ENCODE results near the gene CASP12.

The CASP12 gene

GRCh38 chr11:104908186-104908531 lies 9.9 kb upstream of the CASP12 start:
- TF ChIP-seq EZH2 (IDR thresholded peaks at IDR 0.05; ENCODE audit: borderline replicate concordance, low read length) (no peak), CTCF (IDR thresholded peaks at IDR 0.05; ENCODE audit: low read length) (no peak)
- Histone ChIP-seq H3K4me2 (ENCODE audit: low read length) (no peak overlapping the region), H3K9me2 (ENCODE audit: low read depth, low read length) (no peaks in the 10 kb centered on the region), H3K79me2 (ENCODE audit: insufficient read depth, low read length) (no peaks in the 10 kb centered on the region), H3K9ac (ENCODE audit: low read length) (no peak overlapping the region), H3K36me3 (ENCODE audit: insufficient read depth, low read length) (no peaks in the 10 kb centered on the region), H3K4me3 (ENCODE audit: low read depth, low read length, poor library complexity, severe bottlenecking) (no peak overlapping the region), H3K4me1 (ENCODE audit: insufficient read depth, low read length, severe bottlenecking) (no peaks in the 10 kb centered on the region), H3F3A (ENCODE audit: insufficient read depth, low read length) (no peaks in the 10 kb centered on the region), H3K27me3 (ENCODE audit: insufficient read depth, low read length) (no peaks in the 10 kb centered on the region), H2AFZ (ENCODE audit: low read length) (no peak overlapping the region), H3K9me3 (ENCODE audit: low read length) (no peaks in the 10 kb centered on the region), H3K27ac (ENCODE audit: low read depth, low read length, poor library complexity, severe bottlenecking) (no peak overlapping the region), H4K20me1 (ENCODE audit: insufficient read depth, low read length) (no peaks in the 10 kb centered on the region)

- no peak overlapping the region for H3K4me3 ChIP-seq (ENCODE audit: low read depth, low read length, poor library complexity, severe bottlenecking)
- no peaks in the 10 kb centered on the region for H3K4me1 ChIP-seq (ENCODE audit: insufficient read depth, low read length, severe bottlenecking)
- H4K20me1 ChIP-seq (ENCODE audit: insufficient read depth, low read length), result no peaks in the 10 kb centered on the region
- H3K4me2 ChIP-seq (ENCODE audit: low read length), result no peak overlapping the region
- no peak overlapping the region for H2AFZ ChIP-seq (ENCODE audit: low read length)
- H3K79me2 ChIP-seq (ENCODE audit: insufficient read depth, low read length), result no peaks in the 10 kb centered on the region
- H3K36me3 ChIP-seq (ENCODE audit: insufficient read depth, low read length), result no peaks in the 10 kb centered on the region
- H3K9me3 ChIP-seq (ENCODE audit: low read length), result no peaks in the 10 kb centered on the region
- H3K9ac ChIP-seq (ENCODE audit: low read length), result no peak overlapping the region
- H3F3A ChIP-seq (ENCODE audit: insufficient read depth, low read length), result no peaks in the 10 kb centered on the region
- TF ChIP-seq EZH2 (IDR thresholded peaks at IDR 0.05; ENCODE audit: borderline replicate concordance, low read length), result no peak
- TF ChIP-seq CTCF (IDR thresholded peaks at IDR 0.05; ENCODE audit: low read length), result no peak
- no peaks in the 10 kb centered on the region for H3K9me2 ChIP-seq (ENCODE audit: low read depth, low read length)
- H3K27ac ChIP-seq (ENCODE audit: low read depth, low read length, poor library complexity, severe bottlenecking), result no peak overlapping the region
- H3K27me3 ChIP-seq (ENCODE audit: insufficient read depth, low read length), result no peaks in the 10 kb centered on the region
Observed at GRCh38 chr11:104907521-104908185, 9.4 kb upstream of the CASP12 start.

GRCh38 chr11:104905271-104905670 lies 7.0 kb upstream of the CASP12 start:
- Histone ChIP-seq H3K36me3 (ENCODE audit: insufficient read depth, low read length) (no peaks in the 10 kb centered on the region), H3K4me3 (ENCODE audit: low read depth, low read length, poor library complexity, severe bottlenecking) (no peak overlapping the region), H3K9ac (ENCODE audit: low read length) (no peak overlapping the region), H3K4me1 (ENCODE audit: insufficient read depth, low read length, severe bottlenecking) (no peaks in the 10 kb centered on the region), H3K4me2 (ENCODE audit: low read length) (no peak overlapping the region), H4K20me1 (ENCODE audit: insufficient read depth, low read length) (no peaks in the 10 kb centered on the region), H3K27me3 (ENCODE audit: insufficient read depth, low read length) (no peaks in the 10 kb centered on the region), H3K27ac (ENCODE audit: low read depth, low read length, poor library complexity, severe bottlenecking) (no peak overlapping the region), H3F3A (ENCODE audit: insufficient read depth, low read length) (no peaks in the 10 kb centered on the region), H2AFZ (ENCODE audit: low read length) (no peak overlapping the region), H3K9me3 (ENCODE audit: low read length) (no peaks in the 10 kb centered on the region), H3K9me2 (ENCODE audit: low read depth, low read length) (no peaks in the 10 kb centered on the region), H3K79me2 (ENCODE audit: insufficient read depth, low read length) (no peaks in the 10 kb centered on the region)
- TF ChIP-seq EZH2 (IDR thresholded peaks at IDR 0.05; ENCODE audit: borderline replicate concordance, low read length) (no peak), CTCF (IDR thresholded peaks at IDR 0.05; ENCODE audit: low read length) (0 out of 2 replicates have a peak, but pooled peaks have one; percentile 5)

Data from OCI-LY1 (cell line).